ENCODE measurements around the gene FOXD4L5.
"Not testable (repeated sequence)": the region's sequence is repeated elsewhere in the genome, so short reads cannot be mapped to it uniquely, and the experiment has no call there.

Gene FOXD4L5

GRCh38 chr9:65285109-65285508, at the start of gene FOXD4L5:
Gene FOXD4L5, minus strand, starts transcription at chr9:65285209. Its CDS starts 832 bp downstream, at chr9:65284377.
- not testable (repeated sequence) for DNase-seq

GRCh38 chr9:65283943-65284342, 1.1 kb downstream of the FOXD4L5 start:
- DNase-seq, result not testable (repeated sequence)

- not testable (repeated sequence) for DNase-seq
Measured at GRCh38 chr9:65282976-65283375, 2.0 kb downstream of the FOXD4L5 start.
